Hematopoietic multipotent progenitor cell treated with erythropoietin and hydrocortisone succinate and interleukin-3 and kit ligand, for 15 days (in vitro differentiated cells): ENCODE results near the gene SCAMP4.

Experiments
- DNase-seq: peaks from one replicate; pipeline ENCODE4 v3.0.0-alpha.2; 2015; ENCODE audit warnings: low spot score

SCAMP4 gene

GRCh38 chr19:1956868-1957492 is 51.8 kb downstream of the SCAMP4 start:
- no peak for DNase-seq

GRCh38 chr19:1957562-1958248 is 52.5 kb downstream of the SCAMP4 start:
- DNase-seq: no peak

GRCh38 chr19:1959928-1960589 is 54.9 kb downstream of the SCAMP4 start:
- DNase-seq: no peak

- DNase-seq: no peak
Measured at GRCh38 chr19:1961000-1961883, 56.0 kb downstream of the SCAMP4 start.

DNA sequence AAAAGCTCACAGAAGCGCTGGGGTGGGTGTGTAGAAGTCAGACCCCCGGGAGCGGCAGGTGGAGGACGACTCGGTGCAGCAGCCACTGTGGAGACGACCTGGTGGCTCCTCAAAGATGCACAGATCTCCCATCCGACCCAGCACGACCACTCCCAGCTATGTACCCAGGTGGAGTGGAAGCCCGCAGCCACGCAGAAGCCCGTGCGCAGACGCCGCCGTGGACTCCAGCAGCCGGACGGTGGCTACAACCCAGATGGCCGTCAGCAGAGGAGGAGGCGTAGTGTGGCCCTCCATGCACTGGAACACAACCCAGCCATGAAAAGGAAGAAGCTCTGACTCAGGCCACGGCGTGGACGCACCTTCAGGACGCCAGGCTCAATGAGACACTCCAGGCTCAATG is 57.5 kb downstream of the SCAMP4 start:
- DNase-seq: no peak

GRCh38 chr19:1967087-1967608 is 61.9 kb downstream of the SCAMP4 start:
- DNase-seq: no peak

GRCh38 chr19:1968279-1969175 is 63.3 kb downstream of the SCAMP4 start:
- DNase-seq: no peak

GRCh38 chr19:1969176-1970002 is 64.2 kb downstream of the SCAMP4 start:
- DNase-seq: no peak

GRCh38 chr19:1970003-1970805 is 65.0 kb downstream of the SCAMP4 start:
- no peak for DNase-seq

DNA sequence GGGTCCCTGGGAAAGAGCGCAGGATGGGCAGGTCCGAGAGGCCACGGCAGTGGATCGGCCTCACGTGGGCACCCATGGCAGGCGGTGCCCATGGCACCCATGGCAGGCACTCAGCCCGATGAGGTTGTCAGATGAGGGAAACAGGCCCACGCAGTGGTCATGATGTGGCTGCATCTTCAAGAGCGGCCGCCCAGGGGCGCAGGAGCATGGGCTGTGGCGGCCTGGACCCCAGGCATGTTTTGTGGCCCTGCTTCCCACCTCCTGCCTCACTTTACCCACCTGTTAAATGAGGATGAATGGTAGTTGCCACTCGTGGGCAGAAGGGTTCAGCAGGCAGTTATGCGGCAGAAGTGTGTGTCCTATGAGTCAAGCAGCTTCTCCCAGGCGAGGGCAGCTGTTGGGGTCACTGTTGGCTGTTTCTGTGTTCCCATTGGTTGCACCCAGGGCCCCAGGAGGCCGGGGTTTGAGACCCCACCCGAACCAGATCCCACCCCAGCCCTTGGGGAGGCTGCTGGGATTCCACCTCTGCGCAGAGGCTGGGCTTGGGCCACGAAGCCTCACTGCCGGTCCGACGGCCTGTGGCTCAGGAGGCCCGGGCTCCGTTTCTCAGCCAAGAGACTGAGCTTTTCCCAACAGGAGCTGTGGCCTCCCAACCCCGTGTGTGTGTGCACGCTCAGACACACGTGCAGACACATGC is 65.8 kb downstream of the SCAMP4 start:
- no peak for DNase-seq

DNA sequence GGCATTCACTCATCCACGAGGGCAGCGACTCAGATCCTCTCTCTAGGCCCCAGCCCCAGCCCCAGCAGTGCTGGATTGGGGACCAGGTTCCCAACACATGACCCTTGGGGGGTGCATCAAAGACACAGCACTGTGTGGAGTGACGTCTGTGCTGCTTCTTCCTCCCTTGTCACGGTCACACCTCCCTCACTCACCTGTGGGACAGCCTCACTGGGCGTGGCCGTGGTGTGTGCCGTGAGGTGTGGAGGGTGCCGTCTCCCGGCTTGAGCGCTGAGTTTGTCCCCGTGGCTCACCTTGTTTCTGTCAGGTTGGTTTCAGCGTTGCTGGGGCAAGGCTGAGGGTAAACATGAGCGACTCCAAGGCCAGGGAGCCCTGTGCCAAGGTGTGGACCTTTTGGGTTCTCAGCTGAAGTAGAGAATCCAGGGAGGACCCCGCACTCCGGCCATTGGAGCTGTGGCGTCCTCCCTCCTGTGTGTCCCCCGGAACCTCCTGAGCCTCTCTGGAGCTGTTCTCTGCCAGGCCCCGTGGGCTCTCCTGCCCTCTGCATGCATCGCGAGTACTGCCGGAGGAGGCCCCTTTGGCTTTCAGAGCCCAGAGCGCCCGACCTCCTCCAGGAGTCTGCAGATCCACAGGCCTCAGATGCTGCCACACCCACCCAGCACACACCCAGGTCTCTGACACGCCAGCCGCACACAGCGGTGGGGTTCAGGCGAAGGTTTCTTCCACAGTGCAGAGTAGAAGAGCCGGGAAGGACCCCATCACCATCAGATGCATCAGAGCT is 69.4 kb downstream of the SCAMP4 start:
- DNase-seq: no peak

- no peak for DNase-seq
Measured at GRCh38 chr19:1975162-1975480, 69.9 kb downstream of the SCAMP4 start.
